NCI-H146 (cell line): Measurements from ENCODE around the gene FRMD6.

Source experiments
- DNase-seq: peaks from one replicate; lab custom pipeline; 2025; lab: John Stamatoyannopoulos, UW

FRMD6 gene

GRCh38 chr14:51666826-51667225 is 15.1 kb downstream of the FRMD6 start:
- no peak for DNase-seq

DNA sequence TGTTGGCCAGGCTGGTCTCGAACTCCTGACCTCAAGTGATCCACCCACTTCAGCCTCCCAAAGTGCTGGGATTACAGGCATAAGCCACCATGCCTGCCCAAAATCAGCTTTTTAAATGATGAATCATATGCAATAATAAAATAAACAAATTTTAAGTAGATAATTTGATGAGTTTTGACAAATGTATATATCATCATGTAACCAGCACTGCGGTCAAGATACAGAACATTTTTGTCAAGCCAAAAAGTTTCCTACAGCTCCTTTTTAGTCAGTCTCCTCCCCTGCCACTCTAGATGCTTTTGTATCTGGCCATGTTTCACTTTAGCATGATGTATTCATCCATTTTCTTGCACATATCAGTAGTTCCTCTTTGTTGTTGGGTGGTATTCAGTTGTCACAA is 17.2 kb downstream of the FRMD6 start:
- no peak for DNase-seq

DNA sequence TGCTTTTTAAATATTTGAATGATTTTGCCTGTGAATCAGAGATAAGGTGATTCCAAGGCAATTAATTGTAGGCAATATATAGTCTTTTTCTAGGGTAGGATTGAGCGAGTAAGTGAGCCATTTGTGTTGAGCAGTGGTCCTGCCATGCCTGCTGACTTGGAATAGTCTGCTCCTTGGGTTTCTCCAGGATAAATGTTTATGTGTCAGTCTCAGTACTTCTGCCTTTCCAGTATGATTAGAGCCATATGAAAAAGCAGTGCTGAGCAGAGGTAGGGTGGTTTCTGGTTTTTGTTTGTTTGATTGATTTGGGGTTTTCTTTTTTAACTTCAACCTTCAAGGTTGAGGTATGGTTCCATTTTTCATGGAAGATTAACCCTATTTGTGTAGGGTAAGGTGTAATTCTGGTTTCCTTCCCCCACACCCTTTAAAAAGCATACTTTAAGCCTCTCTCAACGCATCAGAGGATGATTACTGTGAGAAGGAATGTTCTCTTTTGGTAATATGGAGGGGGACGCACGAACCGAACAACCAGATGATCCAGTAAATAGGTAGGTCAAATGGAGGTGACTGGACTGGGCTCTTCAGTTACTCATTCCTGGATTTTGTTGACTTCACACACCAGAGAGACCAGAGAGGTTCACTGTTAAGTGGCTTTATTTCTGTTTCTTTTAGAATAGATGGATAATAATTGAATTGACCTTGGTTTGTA is 22.7 kb downstream of the FRMD6 start:
- no peak for DNase-seq

DNA sequence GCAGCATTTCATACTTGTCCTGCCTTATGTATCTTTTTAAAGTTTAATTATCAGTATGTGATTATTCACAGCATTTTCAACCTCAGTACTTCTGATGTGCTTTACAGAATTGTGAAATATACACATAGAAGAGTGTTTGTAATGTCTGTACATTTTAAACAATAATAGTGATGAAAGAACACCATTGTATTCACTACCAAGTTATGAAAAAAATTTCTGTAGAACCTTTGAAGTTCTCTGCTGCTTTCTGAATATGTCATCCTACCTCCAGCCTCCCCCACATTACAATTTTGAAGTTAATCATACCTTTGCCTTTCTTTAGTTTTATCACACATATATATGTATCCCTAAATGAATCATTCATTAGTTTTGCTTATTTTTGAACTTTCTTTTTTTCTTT is 24.8 kb downstream of the FRMD6 start:
- no peak for DNase-seq

DNA sequence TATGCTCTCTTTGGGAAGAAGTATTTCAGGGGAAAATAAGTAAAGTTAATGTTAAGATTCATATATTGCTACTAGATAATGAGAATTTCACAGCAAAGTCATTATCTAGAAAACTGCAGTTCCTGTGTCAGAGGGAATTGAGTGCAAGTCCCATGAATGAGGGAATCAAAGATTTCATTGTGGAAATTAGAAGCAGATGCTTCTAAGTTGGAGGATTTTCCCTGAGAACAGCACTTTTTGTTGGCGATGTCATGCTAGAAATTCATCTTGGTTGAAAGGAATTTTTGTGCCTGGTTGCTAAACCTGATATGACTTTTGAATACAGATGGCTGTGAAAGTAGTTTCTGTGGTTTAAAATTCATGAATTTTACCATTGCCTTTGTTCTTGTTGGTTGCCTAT is 25.6 kb downstream of the FRMD6 start:
- DNase-seq = no peak

- DNase-seq = no peak
Observed at GRCh38 chr14:51677738-51678137, 26.0 kb downstream of the FRMD6 start.

DNA sequence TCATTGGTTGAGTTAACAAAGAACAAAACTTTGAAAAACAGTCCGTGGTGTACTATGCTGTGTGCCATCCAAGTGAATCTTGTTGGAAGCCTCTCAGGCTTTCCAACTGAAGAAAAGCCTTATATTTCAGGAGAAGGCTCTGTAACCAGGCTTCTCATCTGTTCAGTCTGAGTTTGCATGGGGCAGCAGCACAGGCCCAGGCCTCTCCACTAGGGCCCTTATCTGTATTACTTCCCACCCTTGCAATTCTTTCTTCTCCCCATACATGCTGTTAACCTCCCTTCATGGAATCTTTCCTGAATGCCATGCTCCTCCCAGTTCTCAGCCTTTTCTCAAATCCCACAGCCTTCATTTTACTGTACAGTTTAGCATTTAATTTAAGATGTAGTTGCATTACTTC is 28.3 kb downstream of the FRMD6 start:
- no peak for DNase-seq

DNA sequence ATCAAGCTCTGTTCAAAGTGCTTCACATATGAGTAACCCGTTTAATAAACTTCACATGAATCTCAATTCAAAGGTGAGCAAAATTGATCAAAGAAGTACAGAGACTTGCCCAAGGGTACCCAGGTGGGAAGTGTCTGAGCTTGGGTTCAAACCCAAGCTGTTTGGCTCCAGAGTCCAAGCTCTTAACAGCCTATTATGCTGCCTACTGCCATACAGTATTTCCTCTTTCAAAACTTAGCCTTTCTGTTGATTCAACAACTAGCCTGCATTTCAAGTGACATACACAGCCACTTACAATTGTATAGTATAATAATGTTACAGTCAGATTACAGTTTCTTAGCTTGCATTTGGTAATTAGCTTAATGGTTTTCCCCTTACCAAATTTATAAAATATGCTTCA is 29.7 kb downstream of the FRMD6 start:
- no peak for DNase-seq

DNA sequence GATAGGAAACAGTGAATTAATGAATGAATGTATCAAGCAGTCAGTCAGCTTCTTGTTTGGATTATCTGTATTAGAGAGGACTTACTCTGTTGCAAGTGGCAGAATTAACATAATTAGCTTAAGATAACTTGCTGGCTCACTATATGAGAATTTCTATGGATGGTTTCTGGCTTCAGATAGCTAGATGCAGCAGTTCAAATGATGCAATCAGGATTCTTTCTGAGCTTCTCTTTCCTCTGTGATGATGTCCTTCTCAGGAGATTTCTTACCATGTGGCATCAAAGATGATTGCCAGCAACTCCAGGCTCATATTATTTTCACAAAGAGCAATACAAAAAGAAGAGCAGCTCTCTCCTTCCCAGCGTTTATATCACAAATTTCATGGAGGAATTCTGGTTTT is 30.7 kb downstream of the FRMD6 start:
- no peak for DNase-seq

DNA sequence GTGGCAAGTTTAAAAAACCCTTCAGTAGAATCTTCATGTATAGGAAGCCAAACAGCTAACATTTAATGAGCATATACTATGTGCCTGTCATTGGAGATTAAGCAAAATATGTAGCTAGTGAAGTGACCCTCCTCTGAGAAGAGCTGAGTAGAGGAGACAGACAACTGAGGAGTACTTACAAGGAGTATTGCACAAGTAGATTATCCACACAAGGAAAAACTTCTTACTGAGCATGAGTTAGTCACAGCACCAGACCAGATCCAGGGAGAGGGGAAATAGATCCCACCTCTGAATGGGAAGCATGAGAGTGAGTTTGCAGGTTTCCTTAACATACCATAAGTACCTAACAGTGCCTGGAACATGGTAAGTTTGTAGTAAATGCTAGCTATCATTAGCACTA is 33.0 kb downstream of the FRMD6 start:
- no peak for DNase-seq

DNA sequence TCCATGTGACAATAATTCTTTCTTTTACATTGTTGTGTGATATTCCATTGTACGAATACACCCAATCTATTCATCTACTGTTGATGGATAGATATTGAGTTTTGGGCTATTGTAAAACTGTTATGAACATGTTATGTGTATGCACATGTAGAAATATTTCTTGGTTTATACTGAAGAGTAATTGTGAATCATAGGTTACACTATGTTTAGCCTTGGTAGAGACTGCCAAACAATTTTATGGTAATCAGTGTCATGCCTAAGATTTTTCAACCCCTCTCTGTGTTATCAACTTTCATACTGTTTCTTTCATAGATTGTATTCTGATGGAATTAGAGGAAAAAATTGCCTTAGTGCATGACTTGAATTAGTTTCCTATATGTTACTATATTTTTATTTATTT is 39.5 kb downstream of the FRMD6 start:
- no peak for DNase-seq

- no peak for DNase-seq
Observed at GRCh38 chr14:51692646-51693045, 40.9 kb downstream of the FRMD6 start.

GRCh38 chr14:51697848-51698247 is 46.1 kb downstream of the FRMD6 start:
- no peak for DNase-seq

DNA sequence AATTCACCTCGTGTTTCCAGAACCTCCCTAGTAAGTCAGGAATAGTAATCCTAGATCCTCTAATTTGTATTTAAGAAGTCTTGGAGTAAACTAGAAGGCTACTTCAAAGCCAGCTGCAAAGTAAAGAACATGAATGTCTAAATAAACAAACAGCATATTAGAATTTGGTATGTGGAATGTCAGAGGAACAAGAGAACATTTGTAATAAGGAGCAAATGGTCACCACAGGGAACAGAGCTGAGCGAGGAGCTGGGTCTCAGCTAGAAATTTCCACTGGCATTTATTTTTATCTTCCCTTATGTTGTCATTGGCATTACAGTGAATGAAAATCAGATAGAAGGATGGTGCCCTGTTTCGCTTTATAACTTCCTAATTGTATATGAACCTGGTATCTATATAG is 50.2 kb downstream of the FRMD6 start:
- no peak for DNase-seq

GRCh38 chr14:51703787-51704186 is 52.1 kb downstream of the FRMD6 start:
- no peak for DNase-seq

GRCh38 chr14:51704545-51704944 is 52.8 kb downstream of the FRMD6 start:
- no peak for DNase-seq

DNA sequence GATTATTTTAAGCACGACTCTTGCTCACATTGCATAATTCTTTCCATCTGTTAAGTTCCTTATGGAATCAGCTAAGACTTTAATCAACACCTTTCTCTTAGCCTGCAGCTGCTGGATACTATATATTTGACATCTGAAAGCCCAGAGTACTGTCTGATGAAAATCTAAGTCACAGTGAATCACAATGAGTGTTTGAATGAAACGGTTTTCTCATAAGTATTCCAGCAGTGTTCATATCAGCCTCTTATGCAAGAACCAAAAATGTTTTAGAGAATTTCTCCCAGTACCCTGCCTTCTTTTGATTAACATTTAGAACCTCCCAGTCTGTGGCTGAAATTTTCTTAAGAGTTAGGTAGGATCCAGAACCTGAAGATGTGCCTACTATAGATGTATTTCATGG is 55.6 kb downstream of the FRMD6 start:
- DNase-seq = no peak

- DNase-seq = no peak
Observed at GRCh38 chr14:51711505-51711904, 59.8 kb downstream of the FRMD6 start.

GRCh38 chr14:51715250-51715649 is 63.5 kb downstream of the FRMD6 start:
- no peak for DNase-seq

DNA sequence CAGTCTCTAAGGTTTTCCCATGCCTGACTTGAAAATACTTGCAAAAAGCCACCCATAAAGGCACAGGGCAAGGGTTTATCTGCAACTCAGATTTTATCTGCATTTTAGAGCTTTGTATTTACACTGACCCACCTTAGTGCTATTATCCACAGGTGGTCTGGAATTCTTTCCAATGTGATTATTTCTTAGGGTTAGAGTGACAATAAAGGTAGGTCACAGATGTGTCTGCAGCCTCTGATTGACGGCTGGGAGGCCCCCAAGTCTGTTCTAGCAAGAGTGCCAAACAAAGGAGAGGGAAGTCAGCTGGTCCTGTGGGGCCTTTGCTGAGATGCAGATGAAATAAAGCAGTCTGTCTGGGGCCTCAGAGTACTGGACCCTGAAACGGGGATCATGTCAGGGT is 64.0 kb downstream of the FRMD6 start:
- no peak for DNase-seq

DNA sequence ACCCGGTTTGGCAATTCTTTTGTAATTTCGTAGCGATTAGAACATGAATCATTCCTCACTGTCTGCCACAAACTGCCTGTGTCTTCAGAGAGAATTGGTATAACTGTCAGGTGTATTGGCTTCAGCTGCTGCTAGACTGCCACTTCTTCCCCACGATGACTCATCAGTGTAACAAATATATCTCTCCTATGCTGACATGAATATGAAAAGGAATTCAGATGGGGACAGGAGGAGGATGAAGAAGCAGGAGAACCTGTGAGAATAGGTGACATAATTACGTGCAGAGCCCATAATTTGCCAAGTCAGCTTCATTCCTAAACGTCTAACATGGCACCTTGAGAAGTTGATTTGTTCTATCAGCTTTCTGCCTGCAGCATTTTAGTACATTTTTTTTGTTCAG is 64.9 kb downstream of the FRMD6 start:
- no peak for DNase-seq

GRCh38 chr14:51717766-51718165 is 66.1 kb downstream of the FRMD6 start:
- DNase-seq = no peak

DNA sequence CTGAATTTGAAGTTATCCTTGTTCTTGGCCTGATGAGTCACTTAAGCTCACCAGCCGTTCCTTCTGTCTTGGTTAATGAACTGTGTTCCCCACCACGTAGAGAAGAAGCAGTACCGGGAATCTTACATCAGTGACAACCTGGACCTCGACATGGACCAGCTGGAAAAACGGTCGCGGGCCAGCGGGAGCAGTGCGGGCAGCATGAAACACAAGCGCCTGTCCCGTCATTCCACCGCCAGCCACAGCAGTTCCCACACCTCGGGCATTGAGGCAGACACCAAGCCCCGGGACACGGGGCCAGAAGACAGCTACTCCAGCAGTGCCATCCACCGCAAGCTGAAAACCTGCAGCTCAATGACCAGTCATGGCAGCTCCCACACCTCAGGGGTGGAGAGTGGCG is 68.2 kb downstream of the FRMD6 start:
- DNase-seq = no peak

DNA sequence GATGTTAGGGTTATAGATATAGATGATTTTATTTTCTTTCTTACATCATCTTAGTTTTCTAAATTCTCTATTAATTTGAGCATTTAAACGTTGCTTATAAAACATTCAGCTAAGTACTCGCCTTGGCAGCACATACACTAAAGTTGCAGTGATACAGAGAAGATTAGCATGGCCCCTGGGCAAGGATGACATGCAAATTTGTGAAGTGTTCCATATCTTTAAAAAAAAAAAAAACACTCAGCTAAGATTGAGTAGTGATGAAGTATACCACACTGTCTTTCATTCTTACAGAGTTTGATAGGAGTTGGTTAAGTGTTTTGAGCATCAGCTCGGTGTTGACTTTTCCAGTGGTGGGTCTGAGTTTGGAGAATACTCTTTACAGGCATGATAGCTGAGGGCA is 72.3 kb downstream of the FRMD6 start:
- no peak for DNase-seq

- no peak for DNase-seq
Observed at GRCh38 chr14:51724650-51725049, 72.9 kb downstream of the FRMD6 start.
